ENCODE results near the gene KPNB1. TPM values are rescaled to one million over a fixed set of nuclear protein-coding genes. Genes with fewer than 3 reads are reported as not detected.
"Not testable (repeated sequence)": the region's sequence is repeated elsewhere in the genome, so short reads cannot be mapped to it uniquely, and the experiment has no call there.

KPNB1 gene
- total and polyA plus RNA-seq, 12 donors: 41.5 to 352 (median 214) TPM

DNA sequence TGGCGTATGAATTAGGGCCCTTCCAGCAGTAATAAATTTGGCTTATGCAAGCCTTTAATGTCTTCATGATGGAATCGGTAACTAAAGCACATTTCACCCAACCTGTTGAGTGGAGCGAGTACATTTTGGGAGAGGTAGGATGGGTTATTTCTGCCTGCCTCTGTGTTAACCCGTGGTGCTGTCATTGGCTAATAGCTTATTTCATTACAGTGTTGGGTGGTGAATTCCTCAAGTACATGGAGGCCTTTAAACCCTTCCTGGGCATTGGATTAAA is 26.4 kb downstream of the KPNB1 start:
- H3K9me3 ChIP-seq (replicated peaks in 1 of 3): no peaks in the 10 kb centered on the region
- H3K4me1 ChIP-seq (replicated peaks in 1 of 2): peaks cover 13 to 19% of the 10 kb centered on the region in 2 donors
- no peaks in the 10 kb centered on the region for H3K27me3 ChIP-seq
- H3K4me3 ChIP-seq: no peak overlapping the region
- intact Hi-C loops (cut with DNase I): no loop called here
- no peak for DNase-seq
- TF ChIP-seq, protein P1, sequence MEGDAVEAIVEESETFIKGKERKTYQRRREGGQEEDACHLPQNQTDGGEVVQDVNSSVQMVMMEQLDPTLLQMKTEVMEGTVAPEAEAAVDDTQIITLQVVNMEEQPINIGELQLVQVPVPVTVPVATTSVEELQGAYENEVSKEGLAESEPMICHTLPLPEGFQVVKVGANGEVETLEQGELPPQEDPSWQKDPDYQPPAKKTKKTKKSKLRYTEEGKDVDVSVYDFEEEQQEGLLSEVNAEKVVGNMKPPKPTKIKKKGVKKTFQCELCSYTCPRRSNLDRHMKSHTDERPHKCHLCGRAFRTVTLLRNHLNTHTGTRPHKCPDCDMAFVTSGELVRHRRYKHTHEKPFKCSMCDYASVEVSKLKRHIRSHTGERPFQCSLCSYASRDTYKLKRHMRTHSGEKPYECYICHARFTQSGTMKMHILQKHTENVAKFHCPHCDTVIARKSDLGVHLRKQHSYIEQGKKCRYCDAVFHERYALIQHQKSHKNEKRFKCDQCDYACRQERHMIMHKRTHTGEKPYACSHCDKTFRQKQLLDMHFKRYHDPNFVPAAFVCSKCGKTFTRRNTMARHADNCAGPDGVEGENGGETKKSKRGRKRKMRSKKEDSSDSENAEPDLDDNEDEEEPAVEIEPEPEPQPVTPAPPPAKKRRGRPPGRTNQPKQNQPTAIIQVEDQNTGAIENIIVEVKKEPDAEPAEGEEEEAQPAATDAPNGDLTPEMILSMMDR (IDR thresholded peaks at IDR 0.05): no peak
- no peak for TF ChIP-seq POLR2A (IDR thresholded peaks at IDR 0.05)
- H3K36me3 ChIP-seq (replicated peaks in 1 of 2): peaks cover 0 to 100% of the 10 kb centered on the region in 2 donors
- WGBS, 4 donors: 55 to 69% (median 60%) methylated on average over 4 of the region's 4 CpGs
- peak overlapping the region in 1 of 5 donors; percentile 53 for H3K27ac ChIP-seq

GRCh38 chr17:47676510-47677165 is 26.9 kb downstream of the KPNB1 start:
- peak overlapping the region in 1 of 5 donors; percentile 53 for H3K27ac ChIP-seq
- peaks cover 0 to 100% of the 10 kb centered on the region in 2 donors for H3K36me3 ChIP-seq (replicated peaks in 1 of 2)
- H3K27me3 ChIP-seq: no peaks in the 10 kb centered on the region
- no peak overlapping the region for H3K4me3 ChIP-seq
- DNase-seq: no peak
- H3K9me3 ChIP-seq (replicated peaks in 1 of 3): no peaks in the 10 kb centered on the region
- H3K4me1 ChIP-seq (replicated peaks in 1 of 2): peaks cover 13 to 19% of the 10 kb centered on the region in 2 donors
- 62 to 67% (median 64%) methylated on average over 7 of the region's 7 CpGs for WGBS, 4 donors
- intact Hi-C loops (cut with DNase I): no loop called here
- no peak for TF ChIP-seq POLR2A (IDR thresholded peaks at IDR 0.05)
- TF ChIP-seq, protein P1 (IDR thresholded peaks at IDR 0.05): no peak

DNA sequence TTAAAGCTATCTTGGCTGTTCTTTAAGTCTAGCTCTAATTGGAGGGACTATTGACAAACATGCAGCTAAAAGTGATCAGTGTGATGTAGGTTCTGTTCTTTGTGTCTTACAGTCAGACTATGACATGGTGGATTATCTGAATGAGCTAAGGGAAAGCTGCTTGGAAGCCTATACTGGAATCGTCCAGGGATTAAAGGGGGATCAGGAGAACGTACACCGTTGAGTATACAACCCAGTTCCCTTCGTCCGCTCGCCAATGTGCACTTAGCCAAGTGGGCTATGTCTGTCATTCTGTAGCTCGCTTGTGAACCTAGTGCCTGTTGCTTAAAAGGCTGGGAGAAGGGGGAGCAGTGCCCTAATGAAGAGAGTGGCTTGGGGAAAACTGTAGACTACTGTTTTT is 28.5 kb downstream of the KPNB1 start:
- intact Hi-C loops (cut with DNase I): no loop called here
- Histone ChIP-seq H3K4me3 (no peak overlapping the region), H3K4me1 (replicated peaks in 1 of 2) (peaks cover 13 to 19% of the 10 kb centered on the region in 2 donors), H3K27ac (no peak overlapping the region), H3K36me3 (replicated peaks in 1 of 2) (peaks cover 0 to 98% of the 10 kb centered on the region in 2 donors), H3K27me3 (no peaks in the 10 kb centered on the region), H3K9me3 (replicated peaks in 1 of 3) (no peaks in the 10 kb centered on the region)
- 82 to 92% (median 87%) methylated on average over 7 of the region's 7 CpGs for WGBS, 4 donors
- TF ChIP-seq, protein P1 (IDR thresholded peaks at IDR 0.05): no peak
- no peak for TF ChIP-seq POLR2A (IDR thresholded peaks at IDR 0.05)
- no peak for DNase-seq

- no peak for DNase-seq
- peaks cover 0 to 75% of the 10 kb centered on the region in 2 donors for H3K36me3 ChIP-seq (replicated peaks in 1 of 2)
- TF ChIP-seq, protein P1 (IDR thresholded peaks at IDR 0.05): no peak
- TF ChIP-seq POLR2A (IDR thresholded peaks at IDR 0.05): no peak
- H3K27me3 ChIP-seq: no peaks in the 10 kb centered on the region
- no peak overlapping the region for H3K4me3 ChIP-seq
- WGBS, 4 donors: 90 to 96% (median 93%) methylated on average over 2 of the region's 2 CpGs
- intact Hi-C loops (cut with DNase I): no loop called here
- H3K9me3 ChIP-seq (replicated peaks in 1 of 3): no peaks in the 10 kb centered on the region
- peaks cover 15 to 19% of the 10 kb centered on the region in 2 donors for H3K4me1 ChIP-seq (replicated peaks in 1 of 2)
- no peak overlapping the region for H3K27ac ChIP-seq
Observed at GRCh38 chr17:47682138-47682537, 32.4 kb downstream of the KPNB1 start.

DNA sequence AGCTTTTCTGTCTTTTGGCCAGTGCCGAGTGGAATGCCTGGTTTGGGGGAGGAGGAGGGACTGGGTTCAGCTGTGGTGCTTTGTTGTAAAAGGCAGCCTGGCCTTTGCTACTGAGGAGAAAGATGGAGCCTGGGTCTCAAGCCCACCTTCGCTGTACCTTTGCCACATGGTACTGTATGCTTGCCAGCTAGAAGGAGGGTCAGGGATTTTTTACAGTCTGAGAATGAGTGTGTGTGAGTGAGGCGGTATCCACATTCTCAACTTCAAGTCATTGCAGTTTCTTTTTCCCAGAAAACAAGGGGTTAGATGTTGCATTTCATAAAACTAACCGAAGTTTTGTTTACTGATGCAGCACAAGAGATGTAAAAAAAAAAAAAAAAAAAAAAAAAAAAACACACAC is 33.0 kb downstream of the KPNB1 start:
- DNase-seq; intact Hi-C loops (cut with DNase I): not testable (repeated sequence)
- peaks cover 0 to 69% of the 10 kb centered on the region in 2 donors for H3K36me3 ChIP-seq (replicated peaks in 1 of 2)

More for the DNA sequence above, 33.0 kb downstream of the KPNB1 start:
- H3K9me3 ChIP-seq (replicated peaks in 1 of 3); H3K27ac ChIP-seq; H3K27me3 ChIP-seq; H3K4me3 ChIP-seq: not testable (repeated sequence)
- H3K4me1 ChIP-seq (replicated peaks in 1 of 2): peaks cover 21 to 25% of the 10 kb centered on the region in 2 donors
- 79 to 82% (median 80%) methylated on average over 4 of the region's 4 CpGs for WGBS, 4 donors
